OCI-LY3 (cell line): ENCODE measurements around the gene CCDC190.
"Not testable (repeated sequence)": the region's sequence is repeated elsewhere in the genome, so short reads cannot be mapped to it uniquely, and the experiment has no call there.

Experiments
- H2AFZ ChIP-seq: fragments of 200-600, 300-600 bp; shearing (Covaris generic); 2 replicates; pipeline ENCODE4 v1.6.0; 2014; ENCODE audit warnings: antibody characterized with exemption, low read depth, low read length
- H3K27ac ChIP-seq: fragments of 200-600, 300-600 bp; sonication (generic); 2 replicates; pipeline ENCODE4 v1.5.1; 2014; ENCODE audit warnings: mild to moderate bottlenecking, low read length, moderate library complexity, mixed read lengths
- H3K27me3 ChIP-seq: fragments of 200-600, 300-600 bp; sonication (generic); 2 replicates; pipeline ENCODE4 v1.6.1; 2014; ENCODE audit warnings: low read depth, low read length, mixed read lengths
- H3K36me3 ChIP-seq: fragments of 200-600, 300-600 bp; sonication (generic); replicated peaks from 2 replicates; pipeline ENCODE3; 2014; ENCODE audit warnings: low read depth, low read length, mixed read lengths
- H3K4me1 ChIP-seq: fragments of 300-600, 200-600 bp; sonication (generic); 2 replicates; pipeline ENCODE4 v1.6.1; 2014; ENCODE audit warnings: low read length, mixed read lengths
- H3K4me2 ChIP-seq: fragments of 200-600, 300-600 bp; sonication (generic); 2 replicates; pipeline ENCODE4 v1.6.1; 2014; ENCODE audit warnings: low read length, mixed read lengths
- H3K4me3 ChIP-seq: fragments of 300-600, 200-600 bp; sonication (generic); 2 replicates; pipeline ENCODE4 v1.5.1; 2014; ENCODE audit warnings: antibody characterized with exemption, mild to moderate bottlenecking, low read length, moderate library complexity
- H3K79me2 ChIP-seq: fragments of 300-600, 200-600 bp; shearing (Covaris generic); 2 replicates; pipeline ENCODE4 v1.6.1; 2014; ENCODE audit warnings: mild to moderate bottlenecking, low read length, mixed read lengths
- H3K9ac ChIP-seq: fragments of 300-600, 200-600 bp; shearing (Covaris generic); 2 replicates; pipeline ENCODE4 v1.6.0; 2014; ENCODE audit warnings: mild to moderate bottlenecking, low read length, moderate library complexity
- H3K9me3 ChIP-seq: fragments of 200-600, 300-600 bp; shearing (Covaris generic); 2 replicates; pipeline ENCODE4 v1.6.1; 2014; ENCODE audit warnings: low read length, mixed read lengths; ENCODE audit not compliant: insufficient read depth
- H4K20me1 ChIP-seq: fragments of 200-600, 300-600 bp; sonication (generic); 2 replicates; pipeline ENCODE4 v1.6.1; 2016; ENCODE audit warnings: low read length, mixed read lengths; ENCODE audit not compliant: insufficient read depth
- EZH2phosphoT487 ChIP-seq: fragments of 200-600 bp; shearing (Covaris generic); IDR thresholded peaks from 2 replicates; pipeline ENCODE4 v1.6.1; 2018; ENCODE audit warnings: antibody characterized with exemption, mixed run types, low read depth
- TF ChIP-seq, protein P1 (sequence below): fragments of 200-600, 300-600 bp; sonication (generic); IDR thresholded peaks from 2 replicates; pipeline ENCODE4 v1.5.1; 2014; ENCODE audit warnings: antibody characterized with exemption, low read length, low read depth

The CCDC190 gene

DNA sequence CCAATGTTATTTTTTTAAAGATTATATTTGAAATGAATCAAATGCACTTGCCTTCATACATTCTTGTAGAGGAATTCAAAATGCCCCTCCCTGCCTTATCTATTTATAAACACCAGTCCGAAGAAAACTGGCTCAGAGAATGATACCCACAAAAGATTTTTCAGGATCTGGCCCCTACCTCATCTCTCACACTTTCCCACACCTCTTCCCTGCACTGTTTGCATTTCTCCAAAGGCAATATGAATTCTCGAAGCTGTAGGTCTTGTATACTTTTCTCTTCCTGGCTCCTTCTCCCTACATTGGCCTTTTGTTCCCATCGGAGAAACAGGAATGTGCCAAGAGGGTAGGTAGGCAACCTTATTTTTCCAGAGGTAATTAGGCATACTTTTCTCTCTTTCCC, 12.0 kb upstream of the CCDC190 start:
- H3K36me3 ChIP-seq, result no peaks in the 10 kb centered on the region
- TF ChIP-seq EZH2phosphoT487, result no peak
- TF ChIP-seq, protein P1, sequence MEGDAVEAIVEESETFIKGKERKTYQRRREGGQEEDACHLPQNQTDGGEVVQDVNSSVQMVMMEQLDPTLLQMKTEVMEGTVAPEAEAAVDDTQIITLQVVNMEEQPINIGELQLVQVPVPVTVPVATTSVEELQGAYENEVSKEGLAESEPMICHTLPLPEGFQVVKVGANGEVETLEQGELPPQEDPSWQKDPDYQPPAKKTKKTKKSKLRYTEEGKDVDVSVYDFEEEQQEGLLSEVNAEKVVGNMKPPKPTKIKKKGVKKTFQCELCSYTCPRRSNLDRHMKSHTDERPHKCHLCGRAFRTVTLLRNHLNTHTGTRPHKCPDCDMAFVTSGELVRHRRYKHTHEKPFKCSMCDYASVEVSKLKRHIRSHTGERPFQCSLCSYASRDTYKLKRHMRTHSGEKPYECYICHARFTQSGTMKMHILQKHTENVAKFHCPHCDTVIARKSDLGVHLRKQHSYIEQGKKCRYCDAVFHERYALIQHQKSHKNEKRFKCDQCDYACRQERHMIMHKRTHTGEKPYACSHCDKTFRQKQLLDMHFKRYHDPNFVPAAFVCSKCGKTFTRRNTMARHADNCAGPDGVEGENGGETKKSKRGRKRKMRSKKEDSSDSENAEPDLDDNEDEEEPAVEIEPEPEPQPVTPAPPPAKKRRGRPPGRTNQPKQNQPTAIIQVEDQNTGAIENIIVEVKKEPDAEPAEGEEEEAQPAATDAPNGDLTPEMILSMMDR, result no peak
- no peak overlapping the region for H3K27ac ChIP-seq
- no peaks in the 10 kb centered on the region for H4K20me1 ChIP-seq
- H3K4me2 ChIP-seq, result no peak overlapping the region
- H3K9ac ChIP-seq, result no peak overlapping the region
- no peak overlapping the region for H3K4me3 ChIP-seq
- H2AFZ ChIP-seq, result no peak overlapping the region
- no peaks in the 10 kb centered on the region for H3K9me3 ChIP-seq
- peaks cover 41% of the 10 kb centered on the region for H3K27me3 ChIP-seq
- no peaks in the 10 kb centered on the region for H3K4me1 ChIP-seq
- H3K79me2 ChIP-seq, result no peaks in the 10 kb centered on the region

DNA sequence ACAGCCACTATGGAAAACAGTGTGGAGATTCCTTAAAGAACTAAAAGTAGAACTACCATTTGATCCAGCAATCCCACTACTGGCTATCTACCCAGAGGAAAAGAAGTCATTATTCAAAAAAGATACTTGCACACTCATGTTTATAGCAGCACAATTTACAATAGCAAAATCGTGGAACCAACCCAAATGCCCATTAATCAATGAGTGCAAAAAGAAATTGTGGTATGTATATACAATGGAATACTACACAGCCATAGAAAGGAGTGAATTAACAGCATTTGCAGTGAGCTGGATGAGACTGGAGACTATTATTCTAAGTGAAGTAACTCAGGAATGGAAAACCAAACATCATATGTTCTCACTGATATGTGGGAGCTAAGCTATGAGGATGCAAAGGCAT, 10.4 kb upstream of the CCDC190 start:
- H3K27ac ChIP-seq, H3K4me2 ChIP-seq, H3K9me3 ChIP-seq: not testable (repeated sequence)

DNA sequence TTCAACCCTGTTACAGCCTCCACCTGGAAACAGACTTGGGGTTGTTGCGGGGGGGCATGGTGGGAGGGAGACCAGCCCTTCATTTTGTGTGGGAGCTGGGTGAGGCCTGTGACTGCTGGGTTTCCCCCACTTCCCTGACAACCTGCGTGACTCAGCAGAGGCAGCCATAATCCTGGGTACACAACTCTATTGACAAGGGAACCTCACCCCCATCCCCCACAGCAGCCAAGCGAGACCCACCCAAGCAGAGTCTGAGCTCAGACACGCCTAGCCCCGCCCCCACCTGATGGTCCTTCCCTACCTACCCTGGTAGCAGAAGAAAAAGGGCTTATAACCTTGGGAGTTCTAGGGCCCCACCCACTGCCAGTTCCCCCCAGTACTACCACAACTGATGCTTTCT, 8.0 kb upstream of the CCDC190 start:
- Histone ChIP-seq H3K9ac (no peak overlapping the region), H3K4me1 (no peaks in the 10 kb centered on the region), H2AFZ (no peak overlapping the region), H3K9me3 (no peaks in the 10 kb centered on the region), H3K4me3 (no peak overlapping the region), H3K27me3 (peaks cover 21% of the 10 kb centered on the region), H3K36me3 (no peaks in the 10 kb centered on the region), H3K79me2 (no peaks in the 10 kb centered on the region), H3K27ac (no peak overlapping the region), H4K20me1 (no peaks in the 10 kb centered on the region), H3K4me2 (no peak overlapping the region)
- no peak for TF ChIP-seq EZH2phosphoT487
- TF ChIP-seq, protein P1, result no peak

More for the DNA sequence above, 10.4 kb upstream of the CCDC190 start:
- not testable (repeated sequence) for H4K20me1 ChIP-seq, H3K9ac ChIP-seq, H3K4me1 ChIP-seq, H3K79me2 ChIP-seq, H3K4me3 ChIP-seq, H2AFZ ChIP-seq, H3K36me3 ChIP-seq
- peaks cover 37% of the 10 kb centered on the region for H3K27me3 ChIP-seq

DNA sequence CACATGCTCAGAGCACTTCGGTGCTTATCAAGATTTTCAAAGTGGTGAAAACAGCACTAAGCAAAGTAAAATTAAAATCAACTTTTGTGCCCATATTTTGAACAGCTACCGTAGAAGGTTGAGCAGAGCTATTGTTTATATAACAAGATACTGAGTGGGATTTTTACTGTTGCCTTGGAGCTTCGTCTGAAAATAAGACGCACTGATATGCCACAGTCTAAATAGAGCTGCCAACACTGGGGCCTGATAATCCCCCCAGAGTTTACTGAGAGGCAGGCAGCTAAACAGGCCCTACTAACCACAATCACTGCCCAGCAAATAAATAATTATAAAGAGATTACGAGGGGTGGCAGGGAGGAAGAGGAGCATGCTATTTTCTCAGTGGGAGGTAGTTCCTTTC, 650 bp upstream of the CCDC190 start:
- Histone ChIP-seq H3K27me3 (peaks cover 17% of the 10 kb centered on the region), H3K9me3 (no peaks in the 10 kb centered on the region), H3K4me2 (no peak overlapping the region), H3K4me3 (no peak overlapping the region), H4K20me1 (no peaks in the 10 kb centered on the region), H3K36me3 (no peaks in the 10 kb centered on the region), H3K27ac (no peak overlapping the region), H3K79me2 (no peaks in the 10 kb centered on the region), H2AFZ (no peak overlapping the region), H3K9ac (no peak overlapping the region), H3K4me1 (no peaks in the 10 kb centered on the region)
- TF ChIP-seq, protein P1, result no peak
- no peak for TF ChIP-seq EZH2phosphoT487

DNA sequence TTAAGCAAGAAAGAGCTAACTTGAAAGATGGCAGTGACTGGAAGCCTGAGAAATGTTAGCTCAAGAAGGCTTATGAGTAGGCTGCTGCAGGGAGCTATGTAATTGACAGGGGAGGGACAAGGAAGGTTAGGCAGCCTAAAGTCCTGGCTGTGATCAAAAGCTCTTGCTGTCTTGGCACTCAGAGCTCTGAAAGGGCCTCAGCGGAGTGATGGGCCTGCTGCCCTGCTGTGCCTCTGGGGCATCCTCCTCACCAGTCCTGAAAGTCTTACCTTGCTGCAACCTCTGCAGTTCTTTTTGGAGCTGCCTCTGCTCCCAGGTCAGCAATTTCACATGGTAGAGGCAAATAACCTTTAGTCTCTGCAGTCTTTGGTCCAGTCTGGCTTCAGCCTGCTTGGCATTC, 1.8 kb downstream of the CCDC190 start:
- no peaks in the 10 kb centered on the region for H3K4me1 ChIP-seq
- H3K36me3 ChIP-seq, result no peaks in the 10 kb centered on the region
- H3K27ac ChIP-seq, result no peak overlapping the region
- H3K9me3 ChIP-seq, result no peaks in the 10 kb centered on the region
- H3K9ac ChIP-seq, result no peak overlapping the region
- no peak overlapping the region for H2AFZ ChIP-seq
- TF ChIP-seq EZH2phosphoT487, result no peak
- TF ChIP-seq, protein P1, result no peak
- no peak overlapping the region for H3K4me2 ChIP-seq
- H3K79me2 ChIP-seq, result no peaks in the 10 kb centered on the region
- H3K27me3 ChIP-seq, result peaks cover 10% of the 10 kb centered on the region
- H4K20me1 ChIP-seq, result no peaks in the 10 kb centered on the region
- no peak overlapping the region for H3K4me3 ChIP-seq
